Adrenal gland (tissue), 12 donors: Measurements from ENCODE around the gene NGLY1. TPM values are rescaled to one million over a fixed set of nuclear protein-coding genes. Genes with fewer than 3 reads are reported as not detected.
A peak's percentile ranks its signal among the peaks of the same experiment; 100 is the strongest.

ENCODE experiments used
- DNase-seq, 7 donors: peaks; one replicate each; pipeline ENCODE4 v3.0.0-alpha.2; 2019 to 2020
- H3K27ac ChIP-seq, 5 donors: fragments of 200-600 bp; sonication (generic) in 4 of 5; 1 replicate in 3 of 5; 2 replicates in 2 of 5; pipeline versions ENCODE4 v1.5.1 to v1.8.0; 2016 to 2020; ENCODE audit warnings: mild to moderate bottlenecking in 1 of 5
- H3K27me3 ChIP-seq: fragments of 200-600 bp; 2 replicates; pipeline ENCODE4 v1.8.0; 2021
- H3K36me3 ChIP-seq, 2 donors: fragments of 200-600 bp; replicated peaks in 1 of 2; 1 replicate in 1 of 2; 2 replicates in 1 of 2; pipeline versions ENCODE4 v1.5.1 to v1.8.0; 2018 to 2022
- H3K4me1 ChIP-seq, 2 donors: fragments of 200-600 bp; replicated peaks in 1 of 2; 1 replicate in 1 of 2; 2 replicates in 1 of 2; pipeline versions ENCODE4 v1.5.1 to v1.8.0; 2018 to 2021
- H3K4me3 ChIP-seq, 4 donors: fragments of 200-600 bp; sonication (generic) in 3 of 4; one replicate each; pipeline ENCODE4 v1.5.1; 2016 to 2018
- H3K9me3 ChIP-seq, 3 donors: fragments of 200-600 bp; sonication (generic) in 1 of 3; replicated peaks in 1 of 3; 1 replicate in 2 of 3; 2 replicates in 1 of 3; pipeline versions ENCODE4 v1.5.1 to v1.8.0; 2016 to 2021
- CTCF ChIP-seq, 6 experiments: fragments of 450-650 bp in 4 of 6; fragments of 200-600 bp in 2 of 6; sonication (generic) in 1 of 6; IDR thresholded peaks; 1 replicate in 5 of 6; 2 replicates in 1 of 6; pipeline versions ENCODE4 v1.5.1 to v1.8.0; 2016 to 2021; ENCODE audit warnings: antibody characterized with exemption in 6 of 6, mild to moderate bottlenecking in 2 of 6, moderate library complexity in 1 of 6
- POLR2A ChIP-seq, 2 donors: fragments of 450-650 bp; IDR thresholded peaks; one replicate each; pipeline ENCODE4 v1.6.1; 2017; ENCODE audit warnings: antibody characterized with exemption in 2 of 2, mild to moderate bottlenecking in 2 of 2, moderate library complexity in 1 of 2
- WGBS, 4 donors: extraction: QIAGEN DNeasy Blood & Tissue Kit in 2 of 4; methylation state at CpG; one replicate each; pipeline versions ENCODE4 v1.1.5 to v1.1.7; 2013 to 2017; 5-methylcytosine and 5-hydroxymethylcytosine counted together
- intact Hi-C, 2 donors: fragments of 100-400 bp; cut with DNase I; formaldehyde crosslinking; loops; one replicate each; pipeline versions ENCODE4 v1.14.1 to v1.15.0; 2022 to 2023
- polyA plus RNA-seq, 3 donors: library from polyadenylated mRNA; stranded (reverse); fragments of 200-250 nt in 2 of 3; fragments of 350-450 nt in 1 of 3; fragmentation: Illumina TruSeq in 1 of 3; extraction: RNeasy Lipid Tissue Mini Kit (QIAGEN cat#74804) in 1 of 3; gene quantifications; one replicate each; pipeline ENCODE4 v1.2.3, GENCODE V29; 2013 to 2014
- total RNA-seq, 9 donors: library from RNA; depleted of rRNA in 4 of 9; stranded (reverse); fragments of >200 nt in 4 of 9; fragments of 120-200 nt in 1 of 9; fragmentation: NEBNext Ultra II Directional in 1 of 9; extraction: Animal tissue kit (Norgen Biotek cat#: 25700) in 1 of 9; gene quantifications; one replicate each; pipeline versions ENCODE4 v1.1.0 to v1.2.4, GENCODE V29; 2013 to 2023
- donor health status: healthy with polysubstance abuse.
- donor health status: Bipolar disorder and iron deficiency.
- donor health status: DM: yes; HTN: yes; CAD: no.
- donor health status: DM: no; HTN: no; CAD: no.
- donor health status: DM: no; HTN: no; CAD: no.
- donor health status: DM: yes; HTN: yes; CAD: no.

NGLY1 gene
- total and polyA plus RNA-seq, 12 donors: 13.4 to 55.9 (median 31.3) TPM

DNA sequence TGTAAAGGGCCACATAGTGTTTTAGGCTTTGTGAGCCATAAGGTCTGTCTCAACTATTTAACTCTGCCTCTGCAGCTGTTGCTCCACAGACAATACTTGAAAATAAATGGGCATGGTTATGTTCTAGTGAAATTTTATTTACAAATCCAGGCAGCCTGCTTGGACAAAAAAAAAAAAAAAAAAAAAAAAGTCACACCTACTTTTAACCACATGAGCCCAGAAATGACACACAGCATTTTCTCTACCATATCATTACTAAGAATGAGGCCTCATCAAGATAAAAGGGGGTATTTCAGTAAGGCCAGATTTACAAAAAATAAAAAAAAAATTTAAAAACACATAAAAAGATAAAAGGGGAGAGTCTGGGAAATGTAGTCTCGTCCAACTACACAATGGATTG is 1.7 kb upstream of the NGLY1 start:
- Histone ChIP-seq H3K27ac (no peak overlapping the region), H3K4me1 (peaks cover 12 to 18% of the 10 kb centered on the region in 2 donors), H3K9me3 (no peaks in the 10 kb centered on the region), H3K36me3 (no peaks in the 10 kb centered on the region), H3K27me3 (no peaks in the 10 kb centered on the region), H3K4me3 (no peak overlapping the region)
- 83 to 100% (median 93%) methylated on average over 1 of the region's 1 CpG for WGBS, 4 donors
- intact Hi-C loops: loop anchor here in 1 of 2 donors (10.0 kb wide), 1 partner anchor 120 kb away; the partner anchor contains the start of gene TOP2B
- DNase-seq: no peak
- TF ChIP-seq CTCF (IDR thresholded peaks at IDR 0.05): no peak
- no peak for TF ChIP-seq POLR2A (IDR thresholded peaks at IDR 0.05)

DNA sequence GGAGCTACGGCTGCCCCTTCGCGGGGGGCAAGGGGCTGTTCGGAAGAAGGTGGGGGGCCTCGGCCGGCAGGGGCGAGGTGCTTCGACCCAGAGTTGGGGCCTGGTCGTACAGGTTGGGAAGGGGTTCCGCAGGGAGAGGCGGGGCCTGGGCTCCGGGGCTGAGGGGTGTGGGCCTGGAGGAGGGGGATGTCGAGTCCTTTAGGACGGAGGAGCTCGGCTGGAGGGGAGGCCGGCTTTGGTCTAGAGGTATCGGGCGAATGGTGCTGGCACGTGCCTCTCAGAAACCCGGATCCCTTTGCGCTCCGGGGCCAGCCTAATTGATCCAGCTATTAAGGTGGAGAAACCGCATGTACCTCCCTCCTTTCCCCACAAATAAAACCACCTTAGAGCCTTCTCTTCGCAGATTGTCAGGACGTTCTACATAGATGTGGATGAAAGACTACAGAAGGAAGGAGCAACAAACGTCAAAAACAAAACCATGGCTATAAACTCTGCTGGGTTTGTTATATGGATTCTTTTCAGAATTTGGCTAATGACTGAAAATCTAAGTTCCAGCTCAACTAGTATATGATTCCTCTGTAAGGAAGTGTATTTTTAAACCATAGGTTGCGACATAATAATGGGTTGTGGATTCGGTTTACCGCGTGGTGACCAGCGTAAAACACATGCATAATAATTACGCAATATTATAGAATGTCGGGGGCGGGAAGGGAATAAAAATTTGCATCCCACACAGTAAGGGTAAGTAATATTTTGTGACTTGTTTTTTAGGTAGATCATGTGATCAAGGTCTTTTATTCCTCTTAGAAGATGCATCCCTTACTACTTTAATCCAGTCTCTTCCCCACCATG is 644 bp upstream of the NGLY1 start:
- TF ChIP-seq CTCF (IDR thresholded peaks at IDR 0.05): peak in 1 of 6 experiments; percentile 11
- no peak for TF ChIP-seq POLR2A (IDR thresholded peaks at IDR 0.05)
- Histone ChIP-seq H3K4me1 (peaks cover 12 to 18% of the 10 kb centered on the region in 2 donors), H3K36me3 (no peaks in the 10 kb centered on the region), H3K27me3 (no peaks in the 10 kb centered on the region), H3K4me3 (peak overlapping the region in 3 of 4 donors; percentile 15 to 96 (median 54)), H3K27ac (peak overlapping the region; percentile 23 to 94 (median 88)), H3K9me3 (no peaks in the 10 kb centered on the region)
- peak in 5 of 7 donors; percentile 54 to 78 (median 60) for DNase-seq
- 16 to 25% (median 21%) methylated on average over 21 to 34 of the region's 34 CpGs for WGBS, 4 donors
- intact Hi-C loops: loop anchor here in 1 of 2 donors (10.0 kb wide), 1 partner anchor 119 kb away; the partner anchor contains the start of gene TOP2B

- H3K27ac ChIP-seq: peak overlapping the region; percentile 66 to 94 (median 88)
- no peak for TF ChIP-seq POLR2A (IDR thresholded peaks at IDR 0.05)
- TF ChIP-seq CTCF (IDR thresholded peaks at IDR 0.05): no peak
- no peaks in the 10 kb centered on the region for H3K27me3 ChIP-seq
- intact Hi-C loops: loop anchor here in 1 of 2 donors (10.0 kb wide), 1 partner anchor 118 kb away; the partner anchor contains the start of gene TOP2B
- H3K36me3 ChIP-seq: peaks cover 0 to 5% of the 10 kb centered on the region in 2 donors
- peak overlapping the region; percentile 10 to 96 (median 36) for H3K4me3 ChIP-seq
- H3K9me3 ChIP-seq: no peaks in the 10 kb centered on the region
- 0 to 1% (median 0%) methylated on average over 13 to 14 of the region's 14 CpGs for WGBS, 4 donors
- peaks cover 12 to 18% of the 10 kb centered on the region in 2 donors for H3K4me1 ChIP-seq
- DNase-seq: no peak
Observed at GRCh38 chr3:25782636-25782937, 656 bp downstream of the NGLY1 start.

GRCh38 chr3:25781758-25782594 is 1.3 kb downstream of the NGLY1 start:
- H3K4me3 ChIP-seq: peak overlapping the region in 2 of 4 donors; percentile 54 to 96
- no peak for DNase-seq
- 41 to 55% (median 54%) methylated on average over 3 of the region's 3 CpGs for WGBS, 4 donors
- no peak for TF ChIP-seq POLR2A (IDR thresholded peaks at IDR 0.05)
- TF ChIP-seq CTCF (IDR thresholded peaks at IDR 0.05): no peak
- H3K9me3 ChIP-seq: no peaks in the 10 kb centered on the region
- peaks cover 0 to 9% of the 10 kb centered on the region in 2 donors for H3K36me3 ChIP-seq
- peaks cover 12 to 18% of the 10 kb centered on the region in 2 donors for H3K4me1 ChIP-seq
- intact Hi-C loops: loop anchor here in 1 of 2 donors (10.0 kb wide), 1 partner anchor 117 kb away; the partner anchor contains the start of gene TOP2B
- peak overlapping the region in 1 of 5 donors; percentile 88 for H3K27ac ChIP-seq
- no peaks in the 10 kb centered on the region for H3K27me3 ChIP-seq
